GM18505 (cell line): ENCODE data around the gene CLECL1.

Experiments
- ATAC-seq: cut with Tn5 transposase; IDR thresholded peaks from one replicate; pipeline ENCODE4 v1.9.1; 2021; ENCODE audit not compliant: unreplicated experiment
- POLR2A ChIP-seq: IDR thresholded peaks from 4 replicates; pipeline ENCODE4 v1.6.1; 2011; ENCODE audit warnings: borderline replicate concordance; ENCODE audit not compliant: insufficient read depth, insufficient read length; ENCODE audit errors: extremely low read depth

The CLECL1 gene

GRCh38 chr12:9674226-9674590, 58.7 kb downstream of the CLECL1 start:
- no peak for ATAC-seq
- peak; percentile 29 for TF ChIP-seq POLR2A

GRCh38 chr12:9673404-9674225, 59.3 kb downstream of the CLECL1 start:
- no peak for ATAC-seq

More at GRCh38 chr12:9673404-9674225, 59.3 kb downstream of the CLECL1 start:
- TF ChIP-seq POLR2A = peak; percentile 42
